Gastroesophageal sphincter (tissue), 4 donors: Measurements from ENCODE around the gene WDFY1. TPM values are rescaled to one million over a fixed set of nuclear protein-coding genes. Genes with fewer than 3 reads are reported as not detected.

ENCODE experiments used
- ATAC-seq: fragments of 150-250 bp; one replicate; pipeline ENCODE4 v1.9.1; 2016; ENCODE audit warnings: mild to moderate bottlenecking, moderate library complexity
- H3K27ac ChIP-seq, 4 donors: fragments of 200-600 bp; sonication (generic) in 3 of 4; 1 replicate in 3 of 4; 2 replicates in 1 of 4; pipeline ENCODE4 v1.5.1; 2016 to 2019
- H3K27me3 ChIP-seq: fragments of 200-600 bp; sonication (generic); one replicate; pipeline ENCODE4 v1.5.1; 2019
- H3K36me3 ChIP-seq, 2 donors: fragments of 200-600 bp; sonication (generic); one replicate each; pipeline ENCODE4 v1.5.1; 2019; ENCODE audit warnings: control low read depth in 1 of 2
- H3K4me1 ChIP-seq, 3 donors: fragments of 200-600 bp; sonication (generic); 1 replicate in 2 of 3; 2 replicates in 1 of 3; pipeline ENCODE4 v1.5.1; 2016 to 2019; ENCODE audit warnings: control low read depth in 2 of 3
- H3K4me3 ChIP-seq, 2 donors: fragments of 200-600 bp; sonication (generic); one replicate each; pipeline ENCODE4 v1.5.1; 2019; ENCODE audit warnings: mild to moderate bottlenecking in 1 of 2, moderate library complexity in 1 of 2
- H3K9me3 ChIP-seq, 3 donors: fragments of 200-600 bp; sonication (generic); one replicate each; pipeline ENCODE4 v1.5.1; 2017 to 2019; ENCODE audit warnings: control low read depth in 2 of 3
- CTCF ChIP-seq, 4 experiments: fragments of 200-600 bp in 2 of 4; fragments of 450-650 bp in 2 of 4; sonication (generic) in 1 of 4; IDR thresholded peaks; one replicate each; pipeline ENCODE4 v1.5.1; 2017 to 2019; ENCODE audit warnings: antibody characterized with exemption in 4 of 4, mild to moderate bottlenecking in 2 of 4, moderate library complexity in 2 of 4
- EP300 ChIP-seq: sonication (generic); formaldehyde crosslinking; IDR thresholded peaks from one replicate; pipeline ENCODE4 v1.6.1; 2017; ENCODE audit warnings: antibody characterized with exemption, mild to moderate bottlenecking
- POLR2A ChIP-seq, 2 donors: fragments of 450-650 bp; IDR thresholded peaks; one replicate each; pipeline ENCODE4 v1.6.1; 2017; ENCODE audit warnings: antibody characterized with exemption in 2 of 2, mild to moderate bottlenecking in 2 of 2, moderate library complexity in 1 of 2
- POLR2AphosphoS5 ChIP-seq: sonication (generic); formaldehyde crosslinking; IDR thresholded peaks from one replicate; pipeline ENCODE4 v1.6.1; 2017; ENCODE audit warnings: antibody characterized with exemption
- WGBS, 2 donors: methylation state at CpG; one replicate each; pipeline ENCODE4 v1.1.5; 2018; ENCODE audit warnings: low coverage in 1 of 2; 5-methylcytosine and 5-hydroxymethylcytosine counted together
- total RNA-seq, 4 donors: library from RNA; depleted of rRNA; stranded (reverse); fragments of >200 nt; gene quantifications; one replicate each; pipeline ENCODE4 v1.1.0, GENCODE V29; 2016

Gene WDFY1
- total RNA-seq, 4 donors from 2014 or later = 26.3 to 49.7 (median 39.3) TPM

- ATAC-seq = no peak
- H3K4me3 ChIP-seq = no peak overlapping the region
- no peaks in the 10 kb centered on the region for H3K9me3 ChIP-seq
- H3K36me3 ChIP-seq = peaks cover 2 to 84% of the 10 kb centered on the region in 2 donors
- no peak for TF ChIP-seq EP300
- TF ChIP-seq CTCF (IDR thresholded peaks at IDR 0.05) = no peak
- TF ChIP-seq POLR2AphosphoS5 = no peak
- TF ChIP-seq POLR2A (IDR thresholded peaks at IDR 0.05) = no peak
- H3K27me3 ChIP-seq = no peaks in the 10 kb centered on the region
- 91 to 92% methylated on average over 6 of the region's 6 CpGs for WGBS, 2 donors
- H3K4me1 ChIP-seq = no peaks in the 10 kb centered on the region
- no peak overlapping the region for H3K27ac ChIP-seq
These were observed 45.1 kb downstream of the WDFY1 start for GRCh38 chr2:223900066-223900465.

GRCh38 chr2:223897669-223898330 is 47.3 kb downstream of the WDFY1 start:
- 92 to 100% methylated on average over 2 to 4 of the region's 5 CpGs for WGBS, 2 donors
- no peak overlapping the region for H3K4me3 ChIP-seq
- no peaks in the 10 kb centered on the region for H3K9me3 ChIP-seq
- H3K4me1 ChIP-seq = no peaks in the 10 kb centered on the region
- ATAC-seq = no peak
- TF ChIP-seq POLR2AphosphoS5 (no peak), EP300 (no peak), CTCF (IDR thresholded peaks at IDR 0.05) (no peak), POLR2A (IDR thresholded peaks at IDR 0.05) (no peak)
- no peaks in the 10 kb centered on the region for H3K27me3 ChIP-seq
- H3K27ac ChIP-seq = no peak overlapping the region
- peaks cover 4 to 88% of the 10 kb centered on the region in 2 donors for H3K36me3 ChIP-seq

- Histone ChIP-seq H3K27ac (no peak overlapping the region), H3K9me3 (no peaks in the 10 kb centered on the region), H3K4me1 (no peaks in the 10 kb centered on the region), H3K36me3 (peaks cover 4 to 90% of the 10 kb centered on the region in 2 donors), H3K4me3 (no peak overlapping the region), H3K27me3 (no peaks in the 10 kb centered on the region)
- no peak for ATAC-seq
- 40 to 51% methylated on average over 3 to 4 of the region's 4 CpGs for WGBS, 2 donors
- TF ChIP-seq CTCF (IDR thresholded peaks at IDR 0.05) = no peak
- no peak for TF ChIP-seq POLR2A (IDR thresholded peaks at IDR 0.05)
- no peak for TF ChIP-seq EP300
These were observed 48.3 kb downstream of the WDFY1 start for GRCh38 chr2:223896833-223897311.

- no peak for ATAC-seq
- Histone ChIP-seq H3K27me3 (no peaks in the 10 kb centered on the region), H3K4me1 (no peaks in the 10 kb centered on the region), H3K9me3 (no peaks in the 10 kb centered on the region), H3K4me3 (no peak overlapping the region), H3K36me3 (peaks cover 4 to 84% of the 10 kb centered on the region in 2 donors), H3K27ac (no peak overlapping the region)
- TF ChIP-seq EP300 (no peak), POLR2AphosphoS5 (no peak), POLR2A (IDR thresholded peaks at IDR 0.05) (no peak), CTCF (IDR thresholded peaks at IDR 0.05) (no peak)
- 100% methylated on average over 1 of the region's 1 CpG; no CpG with 5 or more reads in 1 of the 2 donors for WGBS, 2 donors
These were observed 50.2 kb downstream of the WDFY1 start for GRCh38 chr2:223894968-223895367.

GRCh38 chr2:223894009-223894408 is 51.1 kb downstream of the WDFY1 start:
- H3K36me3 ChIP-seq = peaks cover 4 to 78% of the 10 kb centered on the region in 2 donors

More at GRCh38 chr2:223894009-223894408, 51.1 kb downstream of the WDFY1 start:
- H3K4me1 ChIP-seq = no peaks in the 10 kb centered on the region
- ATAC-seq = no peak
- 93% methylated on average over 6 of the region's 8 CpGs; no CpG with 5 or more reads in 1 of the 2 donors for WGBS, 2 donors
- no peak overlapping the region for H3K27ac ChIP-seq
- no peaks in the 10 kb centered on the region for H3K27me3 ChIP-seq
- TF ChIP-seq POLR2AphosphoS5 (no peak), CTCF (IDR thresholded peaks at IDR 0.05) (no peak), EP300 (no peak), POLR2A (IDR thresholded peaks at IDR 0.05) (no peak)
- no peak overlapping the region for H3K4me3 ChIP-seq
- no peaks in the 10 kb centered on the region for H3K9me3 ChIP-seq
